ENCODE data around the gene KIAA0930. TPM values are rescaled to one million over a fixed set of nuclear protein-coding genes. Genes with fewer than 3 reads are reported as not detected.
A peak's percentile ranks its signal among the peaks of the same experiment; 100 is the strongest.
"Not testable (repeated sequence)": the region's sequence is repeated elsewhere in the genome, so short reads cannot be mapped to it uniquely, and the experiment has no call there.

KIAA0930 gene
- polyA plus RNA-seq, 1 donor from 2014 or later: 3.3 TPM

DNA sequence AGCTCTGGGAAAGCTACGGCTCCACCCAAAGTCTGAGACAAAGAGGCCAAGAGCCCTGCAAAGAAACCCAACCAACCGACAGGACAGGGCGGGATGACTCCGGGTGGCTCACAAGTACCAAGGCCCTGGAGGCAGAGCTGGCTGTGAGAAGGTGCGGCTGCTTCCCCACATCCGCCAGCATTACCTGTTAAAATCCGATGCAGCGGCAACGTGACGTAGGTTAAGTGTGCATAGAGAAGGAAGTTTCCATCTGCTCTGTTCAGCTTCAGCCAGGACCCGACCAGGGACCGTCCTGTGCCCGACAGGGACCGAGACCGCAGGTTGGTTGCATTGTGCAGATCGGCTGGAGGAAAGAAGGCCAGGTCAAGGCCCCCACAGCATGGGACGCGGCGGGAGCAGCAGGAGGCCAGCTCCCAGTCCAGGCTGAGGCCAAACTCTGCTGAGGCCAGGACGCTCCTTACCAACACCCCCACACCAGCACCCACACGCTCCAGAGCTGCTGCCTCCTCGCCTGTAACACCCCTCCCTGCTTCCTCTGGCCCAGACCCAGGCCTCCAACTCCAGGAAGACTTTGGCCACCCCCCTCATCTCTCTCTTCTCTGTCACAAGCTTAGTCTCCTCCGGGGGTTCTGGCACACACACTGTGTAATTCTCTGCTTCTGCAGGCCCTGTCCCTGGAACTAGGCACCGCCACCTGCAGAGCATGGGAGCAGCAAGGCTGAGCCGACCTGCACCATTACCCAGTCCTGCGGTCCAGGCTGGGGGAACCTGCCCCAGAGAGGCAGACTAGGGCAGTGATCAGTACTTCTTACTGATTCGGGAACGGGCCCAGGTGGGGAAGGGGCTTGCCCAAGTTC, 42.9 kb downstream of the KIAA0930 start:
- H3K4me1 Mint-ChIP-seq: peaks cover 0 to 3% (median 0%) of the 10 kb centered on the region in 3 donors
- H3K9me3 Mint-ChIP-seq: no peaks in the 10 kb centered on the region
- H3K36me3 Mint-ChIP-seq: peaks cover 2% of the 10 kb centered on the region
- no peaks in the 10 kb centered on the region for H3K27me3 Mint-ChIP-seq
- no peak overlapping the region for H3K4me3 Mint-ChIP-seq
- H3K27ac Mint-ChIP-seq: peak overlapping the region in 1 of 3 donors; percentile 31

DNA sequence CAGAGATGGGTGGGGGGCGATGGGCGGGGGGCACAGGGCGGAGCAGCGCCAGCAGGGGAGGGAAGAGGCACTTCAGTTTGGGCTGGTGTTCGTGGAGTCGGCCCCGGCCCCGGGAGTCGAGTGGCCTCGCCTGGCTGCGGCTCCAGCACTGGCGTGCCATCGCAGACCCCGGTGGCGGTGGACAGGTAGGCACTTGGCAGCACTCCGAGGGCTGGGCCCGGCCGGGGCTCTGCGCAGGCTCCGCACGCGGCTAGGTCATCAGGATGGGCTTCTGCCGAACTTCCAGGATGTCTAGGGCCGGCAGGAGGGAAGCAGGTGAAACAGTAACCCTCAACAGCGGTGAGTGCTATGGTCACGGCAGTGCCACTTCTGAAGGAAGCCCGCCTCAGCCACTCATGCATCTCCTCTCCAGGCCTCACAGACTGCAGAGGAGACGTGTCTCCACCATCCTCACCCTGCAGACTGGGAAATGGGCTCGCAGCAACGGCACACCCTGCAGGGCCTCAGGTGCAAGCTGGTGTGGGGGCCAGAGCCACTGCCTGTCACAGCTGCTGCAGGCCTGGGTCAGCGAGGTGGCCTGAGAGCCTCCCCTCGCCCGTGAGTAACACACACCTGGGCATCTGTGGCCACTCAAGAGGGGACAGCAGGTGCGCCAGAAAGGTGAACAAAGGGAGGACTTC, 43.6 kb downstream of the KIAA0930 start:
- Mint-ChIP-seq H3K27ac (no peak overlapping the region), H3K27me3 (no peaks in the 10 kb centered on the region), H3K4me3 (no peak overlapping the region), H3K9me3 (no peaks in the 10 kb centered on the region), H3K4me1 (peaks cover 0 to 3% (median 0%) of the 10 kb centered on the region in 3 donors), H3K36me3 (peaks cover 2% of the 10 kb centered on the region)

DNA sequence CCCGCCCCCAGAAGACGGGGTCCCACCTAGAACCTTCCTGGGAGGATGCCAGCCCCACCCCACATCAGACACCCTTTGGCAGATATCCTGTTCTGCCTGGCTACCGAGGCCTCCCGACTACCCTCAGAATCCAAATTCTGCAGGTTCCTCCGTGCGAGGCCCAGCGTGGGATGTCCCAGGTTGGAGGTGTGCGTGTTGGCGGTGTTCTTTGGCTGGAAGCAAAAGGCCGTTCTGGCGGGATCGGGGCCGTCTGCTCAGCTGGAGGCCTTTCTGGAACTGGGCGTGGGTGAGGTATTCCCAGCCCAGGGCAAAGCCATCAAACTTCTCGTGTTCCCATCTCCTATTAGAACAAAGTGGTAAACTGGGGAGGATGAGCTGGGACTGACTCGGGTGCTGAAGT, 44.4 kb downstream of the KIAA0930 start:
- H3K4me1 Mint-ChIP-seq: peaks cover 0 to 3% (median 0%) of the 10 kb centered on the region in 3 donors
- peaks cover 3% of the 10 kb centered on the region for H3K36me3 Mint-ChIP-seq
- no peak overlapping the region for H3K27ac Mint-ChIP-seq
- H3K4me3 Mint-ChIP-seq: no peak overlapping the region
- no peaks in the 10 kb centered on the region for H3K27me3 Mint-ChIP-seq
- H3K9me3 Mint-ChIP-seq: no peaks in the 10 kb centered on the region

GRCh38 chr22:45195616-45196015, 45.1 kb downstream of the KIAA0930 start:
- no peaks in the 10 kb centered on the region for H3K27me3 Mint-ChIP-seq
- H3K9me3 Mint-ChIP-seq: no peaks in the 10 kb centered on the region
- H3K27ac Mint-ChIP-seq: no peak overlapping the region
- peaks cover 0 to 3% (median 0%) of the 10 kb centered on the region in 3 donors for H3K4me1 Mint-ChIP-seq
- H3K4me3 Mint-ChIP-seq: no peak overlapping the region
- H3K36me3 Mint-ChIP-seq: peaks cover 3% of the 10 kb centered on the region

DNA sequence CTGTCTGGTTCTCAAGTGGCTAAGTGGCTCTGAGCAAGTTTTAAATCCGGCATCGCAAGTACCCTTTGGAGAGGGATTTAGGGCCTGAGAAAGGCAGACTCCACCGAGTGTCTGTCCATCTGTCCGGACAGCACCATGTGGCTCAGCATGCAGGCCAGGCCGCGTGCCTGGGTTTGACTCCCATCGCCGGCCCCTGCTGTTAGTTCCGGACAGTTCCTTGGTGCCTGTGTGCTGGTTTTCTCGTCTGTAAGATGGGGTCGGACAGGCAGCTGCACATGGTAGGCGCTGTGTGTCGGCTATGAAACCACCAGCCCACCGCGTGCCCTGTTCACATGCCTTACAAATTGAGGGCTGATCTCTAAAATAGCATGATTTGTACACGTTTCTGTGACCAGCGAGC, 46.0 kb downstream of the KIAA0930 start:
- H3K27ac Mint-ChIP-seq: peak overlapping the region in 1 of 3 donors; percentile 67
- H3K36me3 Mint-ChIP-seq: peaks cover 3% of the 10 kb centered on the region
- H3K4me1 Mint-ChIP-seq: peaks cover 0 to 3% (median 0%) of the 10 kb centered on the region in 3 donors
- H3K27me3 Mint-ChIP-seq: no peaks in the 10 kb centered on the region
- no peaks in the 10 kb centered on the region for H3K9me3 Mint-ChIP-seq
- no peak overlapping the region for H3K4me3 Mint-ChIP-seq

DNA sequence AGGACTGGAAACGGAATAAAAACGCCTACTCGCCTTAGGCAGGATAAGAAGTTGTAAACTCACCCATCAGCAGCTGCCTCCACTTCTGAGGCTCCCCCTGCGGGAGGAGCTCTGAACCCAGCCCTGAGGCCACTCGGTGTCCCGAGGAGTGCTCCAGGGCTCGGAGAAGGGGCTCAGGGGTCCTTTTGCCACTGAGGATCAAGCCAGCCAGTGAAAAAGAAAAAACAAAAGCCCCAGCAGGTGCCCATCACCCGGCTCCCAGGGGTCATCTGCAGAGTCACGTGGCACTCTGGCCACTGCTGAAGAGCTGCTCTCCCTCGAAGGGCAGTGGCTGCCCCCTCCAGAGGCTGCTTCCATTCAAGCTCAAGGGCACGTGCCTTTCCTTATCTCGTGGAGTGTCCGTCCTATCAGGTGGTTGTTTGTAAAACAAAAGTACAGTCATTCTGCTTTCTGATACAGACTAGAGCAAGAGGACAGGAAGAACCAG, 48.0 kb downstream of the KIAA0930 start:
- H3K27ac Mint-ChIP-seq: no peak overlapping the region
- no peak overlapping the region for H3K4me3 Mint-ChIP-seq
- H3K9me3 Mint-ChIP-seq: no peaks in the 10 kb centered on the region
- peaks cover 3% of the 10 kb centered on the region for H3K36me3 Mint-ChIP-seq
- peaks cover 0 to 3% (median 0%) of the 10 kb centered on the region in 3 donors for H3K4me1 Mint-ChIP-seq
- no peaks in the 10 kb centered on the region for H3K27me3 Mint-ChIP-seq

DNA sequence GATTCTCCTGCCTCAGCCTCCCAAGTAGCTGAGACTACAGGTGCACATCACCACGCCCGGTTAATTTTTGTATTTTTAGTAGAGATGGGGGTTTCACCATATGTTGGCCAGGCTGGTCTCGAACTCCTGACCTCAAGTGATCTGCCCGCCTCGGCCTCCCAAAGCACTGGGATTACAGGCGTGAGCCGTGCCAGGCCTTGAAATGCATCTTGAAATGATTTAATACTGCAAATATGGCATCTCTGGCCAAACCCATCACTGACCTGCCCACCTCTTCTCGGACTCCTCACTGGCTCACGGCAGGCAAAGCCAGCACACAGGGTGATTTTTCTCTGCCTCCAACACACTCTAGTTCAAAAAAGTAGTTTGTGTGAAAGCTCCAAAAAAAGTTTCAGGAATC, 48.9 kb downstream of the KIAA0930 start:
- not testable (repeated sequence) for H3K4me3 Mint-ChIP-seq, H3K9me3 Mint-ChIP-seq, H3K4me1 Mint-ChIP-seq, H3K27me3 Mint-ChIP-seq, H3K36me3 Mint-ChIP-seq
- H3K27ac Mint-ChIP-seq: peak overlapping the region in 1 of 3 donors; percentile 4

GRCh38 chr22:45190202-45190872, 50.4 kb downstream of the KIAA0930 start:
- Mint-ChIP-seq H3K27ac (peak overlapping the region in 1 of 3 donors; percentile 73), H3K9me3 (no peaks in the 10 kb centered on the region), H3K4me3 (no peak overlapping the region), H3K27me3 (no peaks in the 10 kb centered on the region), H3K4me1 (no peaks in the 10 kb centered on the region), H3K36me3 (peaks cover 3% of the 10 kb centered on the region)

- H3K4me3 Mint-ChIP-seq: peak overlapping the region in 1 of 4 donors; percentile 63
- H3K36me3 Mint-ChIP-seq: peaks cover 3% of the 10 kb centered on the region
- H3K27me3 Mint-ChIP-seq: no peaks in the 10 kb centered on the region
- H3K4me1 Mint-ChIP-seq: no peaks in the 10 kb centered on the region
- H3K9me3 Mint-ChIP-seq: no peaks in the 10 kb centered on the region
- H3K27ac Mint-ChIP-seq: no peak overlapping the region
Measured at GRCh38 chr22:45188779-45189178, 51.9 kb downstream of the KIAA0930 start.

DNA sequence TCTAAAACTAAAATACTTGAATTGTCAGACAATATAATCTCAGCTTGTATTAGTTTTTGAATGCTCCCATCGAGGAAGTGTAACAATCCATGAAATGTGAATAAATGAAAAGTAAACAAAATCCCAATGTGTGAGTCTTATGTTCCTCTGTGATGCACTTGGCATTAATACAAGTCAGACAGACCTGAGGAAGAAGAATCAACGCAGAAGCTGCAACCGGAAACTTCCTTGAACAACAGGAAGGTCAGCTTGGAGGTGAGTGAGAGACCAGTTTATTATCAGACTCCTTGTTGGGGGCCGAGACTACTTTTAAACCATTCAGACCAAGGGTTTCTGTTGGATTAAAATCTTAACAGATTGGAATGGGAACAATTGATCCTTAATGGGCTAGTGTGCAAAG, 52.8 kb downstream of the KIAA0930 start:
- H3K4me1 Mint-ChIP-seq: no peaks in the 10 kb centered on the region
- no peak overlapping the region for H3K27ac Mint-ChIP-seq
- peaks cover 3% of the 10 kb centered on the region for H3K36me3 Mint-ChIP-seq
- no peaks in the 10 kb centered on the region for H3K27me3 Mint-ChIP-seq
- H3K4me3 Mint-ChIP-seq: no peak overlapping the region
- H3K9me3 Mint-ChIP-seq: no peaks in the 10 kb centered on the region

DNA sequence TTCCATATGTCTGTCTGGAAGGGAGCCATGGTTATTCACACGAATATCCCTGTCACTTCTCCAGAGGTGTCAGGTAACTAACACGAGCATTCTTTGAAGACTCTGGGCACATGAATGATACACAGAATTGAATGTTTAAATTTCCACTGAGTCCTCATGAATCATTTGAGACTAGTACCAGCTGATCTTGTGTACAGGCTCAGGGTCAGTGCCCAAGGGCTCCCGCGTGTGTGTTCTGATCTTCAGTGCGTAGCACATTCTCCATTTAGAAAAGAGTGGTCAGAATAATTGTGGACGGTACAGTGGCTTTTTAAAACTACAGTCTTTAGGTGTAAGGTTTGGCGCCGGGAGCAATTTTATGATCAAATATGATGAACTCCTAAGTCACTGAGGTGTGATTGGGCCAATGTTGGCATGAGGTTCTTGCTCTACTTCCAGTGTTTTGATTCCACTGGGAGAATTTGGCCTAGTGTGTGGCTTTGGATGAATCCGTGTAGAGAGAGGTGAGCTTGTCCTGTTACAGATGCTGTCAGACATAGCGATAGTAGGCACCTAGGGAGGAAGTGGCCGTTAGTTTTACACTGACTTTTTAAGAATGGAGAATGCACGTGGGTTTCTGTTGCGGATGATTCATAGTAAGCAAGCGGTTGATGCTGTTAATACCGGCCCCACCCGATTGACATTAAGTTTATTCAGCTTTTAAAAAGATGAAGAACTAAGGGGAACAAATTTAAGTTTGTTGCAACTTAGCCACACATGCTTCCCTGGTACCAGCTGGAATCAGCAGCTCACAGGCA, 54.8 kb downstream of the KIAA0930 start:
- H3K36me3 Mint-ChIP-seq: peaks cover 2% of the 10 kb centered on the region
- H3K4me3 Mint-ChIP-seq: no peak overlapping the region
- no peaks in the 10 kb centered on the region for H3K4me1 Mint-ChIP-seq
- H3K27ac Mint-ChIP-seq: no peak overlapping the region
- H3K27me3 Mint-ChIP-seq: no peaks in the 10 kb centered on the region
- no peaks in the 10 kb centered on the region for H3K9me3 Mint-ChIP-seq

DNA sequence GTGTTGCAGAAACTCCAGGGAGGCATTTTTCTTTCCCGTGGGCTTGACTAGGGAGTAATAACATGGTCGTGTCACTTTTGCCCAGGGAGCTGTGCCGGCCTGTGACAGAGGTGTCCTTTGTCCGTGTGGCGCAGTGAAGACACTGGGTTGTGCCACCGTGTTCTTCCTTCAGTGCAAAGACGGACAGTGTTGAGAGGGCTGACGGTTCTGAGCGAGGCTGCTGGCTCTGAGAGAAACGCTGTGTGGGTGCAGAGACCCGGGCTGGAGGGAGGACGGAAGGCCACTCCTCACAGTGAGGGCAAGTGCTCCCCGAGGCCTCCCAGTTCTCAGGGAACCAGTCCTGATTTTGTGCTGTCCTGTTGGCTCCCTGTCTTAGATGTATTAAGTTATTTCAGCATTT, 56.7 kb downstream of the KIAA0930 start:
- H3K36me3 Mint-ChIP-seq: peaks cover 2% of the 10 kb centered on the region
- no peak overlapping the region for H3K4me3 Mint-ChIP-seq
- H3K27ac Mint-ChIP-seq: no peak overlapping the region

GRCh38 chr22:45181766-45182165, 58.9 kb downstream of the KIAA0930 start:
- Mint-ChIP-seq H3K4me1 (peaks cover 0 to 8% (median 0%) of the 10 kb centered on the region in 3 donors), H3K27ac (no peak overlapping the region), H3K36me3 (peaks cover 2% of the 10 kb centered on the region), H3K27me3 (no peaks in the 10 kb centered on the region), H3K4me3 (no peak overlapping the region), H3K9me3 (no peaks in the 10 kb centered on the region)

More for the DNA sequence above, 56.7 kb downstream of the KIAA0930 start:
- H3K27me3 Mint-ChIP-seq: no peaks in the 10 kb centered on the region
- H3K9me3 Mint-ChIP-seq: no peaks in the 10 kb centered on the region
- peaks cover 0 to 5% (median 0%) of the 10 kb centered on the region in 3 donors for H3K4me1 Mint-ChIP-seq

DNA sequence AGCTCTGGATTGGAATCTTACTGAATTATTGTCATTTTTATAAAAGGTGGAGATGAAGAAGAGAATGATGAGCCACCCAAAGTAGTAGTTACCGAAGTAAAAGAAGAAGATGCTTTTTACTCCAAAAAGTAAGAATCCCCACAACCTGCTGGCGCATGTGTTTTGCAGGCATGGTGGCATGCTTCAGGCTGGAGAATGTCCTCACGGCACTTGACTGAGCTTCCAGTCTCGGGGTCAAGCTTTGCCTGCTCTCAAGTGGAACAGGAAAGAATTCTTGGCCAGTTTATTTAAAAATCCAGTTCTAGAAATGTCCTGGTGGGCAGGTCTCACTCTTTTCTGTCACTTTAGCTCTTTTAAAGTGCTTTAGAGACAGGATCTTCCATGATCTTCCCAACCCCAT, 59.5 kb downstream of the KIAA0930 start:
- Mint-ChIP-seq H3K27me3 (no peaks in the 10 kb centered on the region), H3K9me3 (no peaks in the 10 kb centered on the region), H3K4me1 (peaks cover 0 to 8% (median 0%) of the 10 kb centered on the region in 3 donors), H3K27ac (no peak overlapping the region), H3K36me3 (peaks cover 2% of the 10 kb centered on the region), H3K4me3 (no peak overlapping the region)
